GM10266 (cell line): ENCODE measurements around the gene DPP6.

Source experiments
- DNase-seq: peaks from one replicate; pipeline ENCODE4 v3.0.0; 2012; ENCODE audit errors: extremely low spot score
- TF ChIP-seq, protein P1 (sequence below): IDR thresholded peaks from 2 replicates; pipeline ENCODE4 v1.5.1; 2012; ENCODE audit warnings: mild to moderate bottlenecking, low read depth; ENCODE audit not compliant: control insufficient read depth, insufficient read depth; ENCODE audit errors: missing control alignments

The DPP6 gene

DNA sequence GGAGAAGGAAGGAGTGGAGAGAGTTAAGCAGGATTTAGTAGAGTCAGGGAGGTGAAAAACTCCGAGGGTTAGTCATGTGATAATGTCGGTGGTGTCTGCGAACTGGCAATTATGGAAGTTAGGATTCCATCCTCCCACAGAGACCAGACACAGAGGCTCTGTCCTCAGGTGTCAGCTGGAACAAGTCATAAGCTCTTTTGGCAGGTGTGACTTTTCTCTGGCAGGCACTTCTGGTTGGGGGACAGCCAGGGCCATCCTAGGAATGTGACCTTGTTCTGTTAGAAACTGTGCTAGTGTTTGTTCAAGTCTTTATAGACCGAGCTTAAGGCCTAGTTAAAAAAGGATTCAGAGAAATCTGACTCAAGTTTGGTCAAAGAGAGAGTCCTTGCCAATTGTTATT is 371.0 kb downstream of the DPP6 start:
- DNase-seq, result no peak
- TF ChIP-seq, protein P1, sequence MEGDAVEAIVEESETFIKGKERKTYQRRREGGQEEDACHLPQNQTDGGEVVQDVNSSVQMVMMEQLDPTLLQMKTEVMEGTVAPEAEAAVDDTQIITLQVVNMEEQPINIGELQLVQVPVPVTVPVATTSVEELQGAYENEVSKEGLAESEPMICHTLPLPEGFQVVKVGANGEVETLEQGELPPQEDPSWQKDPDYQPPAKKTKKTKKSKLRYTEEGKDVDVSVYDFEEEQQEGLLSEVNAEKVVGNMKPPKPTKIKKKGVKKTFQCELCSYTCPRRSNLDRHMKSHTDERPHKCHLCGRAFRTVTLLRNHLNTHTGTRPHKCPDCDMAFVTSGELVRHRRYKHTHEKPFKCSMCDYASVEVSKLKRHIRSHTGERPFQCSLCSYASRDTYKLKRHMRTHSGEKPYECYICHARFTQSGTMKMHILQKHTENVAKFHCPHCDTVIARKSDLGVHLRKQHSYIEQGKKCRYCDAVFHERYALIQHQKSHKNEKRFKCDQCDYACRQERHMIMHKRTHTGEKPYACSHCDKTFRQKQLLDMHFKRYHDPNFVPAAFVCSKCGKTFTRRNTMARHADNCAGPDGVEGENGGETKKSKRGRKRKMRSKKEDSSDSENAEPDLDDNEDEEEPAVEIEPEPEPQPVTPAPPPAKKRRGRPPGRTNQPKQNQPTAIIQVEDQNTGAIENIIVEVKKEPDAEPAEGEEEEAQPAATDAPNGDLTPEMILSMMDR, result no peak

DNA sequence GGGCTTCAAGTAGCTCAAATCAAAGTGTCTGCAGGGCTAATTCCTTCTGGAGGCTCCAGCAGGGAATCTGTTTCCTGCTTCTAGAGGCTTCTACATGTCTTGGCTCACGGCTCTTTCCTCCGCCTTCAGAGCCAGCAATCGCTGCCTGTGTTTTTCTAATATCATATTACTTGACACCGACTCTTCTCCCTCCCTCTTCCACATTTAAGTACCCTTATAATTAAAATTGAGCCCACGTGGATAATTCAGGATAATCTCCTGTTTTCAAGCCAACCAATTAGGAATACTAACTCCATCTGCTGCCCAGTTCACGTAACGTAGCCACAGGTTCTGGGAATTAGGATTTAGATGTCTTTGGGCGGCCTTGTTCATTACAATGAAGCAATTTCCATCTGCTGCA is 372.2 kb downstream of the DPP6 start:
- TF ChIP-seq, protein P1, result no peak
- no peak for DNase-seq

DNA sequence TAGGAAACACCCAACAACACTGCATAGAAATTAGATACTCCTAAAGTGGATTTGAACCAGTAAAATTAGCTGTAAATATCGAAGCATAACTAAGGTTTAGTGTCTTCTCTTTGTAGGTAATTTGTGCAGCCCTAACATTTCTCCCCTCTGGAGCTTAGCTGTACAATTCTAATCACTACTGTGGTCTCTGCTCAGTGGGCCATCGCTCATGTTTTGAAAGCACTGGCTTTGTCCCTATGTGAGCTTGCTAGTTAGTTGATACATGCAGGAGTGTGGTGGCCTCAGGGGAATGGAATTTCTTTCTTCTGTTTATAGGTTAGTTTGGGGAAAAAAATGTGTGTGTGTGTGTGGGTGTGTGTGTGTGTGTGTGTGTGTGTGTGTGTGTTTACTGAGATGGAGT is 373.1 kb downstream of the DPP6 start:
- DNase-seq, result no peak
- TF ChIP-seq, protein P1, result no peak

DNA sequence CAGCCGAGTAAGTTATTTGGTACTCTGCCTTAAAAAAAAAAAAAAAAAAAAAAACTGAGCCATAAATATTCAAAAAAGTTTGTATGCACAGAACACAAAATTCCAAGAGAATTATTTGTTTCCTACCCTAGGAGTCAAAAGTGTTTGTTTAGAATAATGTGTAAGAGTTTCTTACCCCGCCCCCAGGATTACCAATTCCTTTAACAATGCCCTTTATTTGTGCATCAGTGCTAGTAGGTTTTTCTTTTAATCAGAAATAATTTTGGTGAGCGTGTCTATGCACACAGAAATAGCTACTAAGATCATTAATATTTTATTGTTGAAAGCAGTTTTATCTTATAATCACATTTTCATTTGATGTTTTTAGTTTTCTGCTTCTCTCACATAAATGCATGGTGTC is 374.6 kb downstream of the DPP6 start:
- TF ChIP-seq, protein P1, result no peak

DNA sequence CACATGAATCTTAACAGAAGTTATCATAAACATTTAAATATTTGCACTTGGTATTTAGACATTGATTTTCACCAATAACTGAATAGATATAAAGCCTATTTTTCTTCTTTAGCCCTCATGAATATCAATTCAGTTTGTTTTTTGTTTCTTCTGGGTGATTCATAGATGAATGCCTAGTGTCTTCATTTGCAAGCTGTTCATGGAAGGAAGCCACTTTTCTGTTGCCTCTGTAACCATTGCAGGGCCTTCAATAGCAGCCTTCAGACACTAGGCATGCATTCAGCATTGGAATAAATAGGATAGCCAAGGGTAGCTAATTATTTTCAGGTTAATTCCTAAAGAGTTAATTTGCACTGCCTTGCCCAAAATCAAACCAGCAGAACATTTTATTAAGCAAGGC is 375.3 kb downstream of the DPP6 start:
- TF ChIP-seq, protein P1, result no peak
- DNase-seq, result no peak

More for the DNA sequence above, 374.6 kb downstream of the DPP6 start:
- DNase-seq, result no peak

DNA sequence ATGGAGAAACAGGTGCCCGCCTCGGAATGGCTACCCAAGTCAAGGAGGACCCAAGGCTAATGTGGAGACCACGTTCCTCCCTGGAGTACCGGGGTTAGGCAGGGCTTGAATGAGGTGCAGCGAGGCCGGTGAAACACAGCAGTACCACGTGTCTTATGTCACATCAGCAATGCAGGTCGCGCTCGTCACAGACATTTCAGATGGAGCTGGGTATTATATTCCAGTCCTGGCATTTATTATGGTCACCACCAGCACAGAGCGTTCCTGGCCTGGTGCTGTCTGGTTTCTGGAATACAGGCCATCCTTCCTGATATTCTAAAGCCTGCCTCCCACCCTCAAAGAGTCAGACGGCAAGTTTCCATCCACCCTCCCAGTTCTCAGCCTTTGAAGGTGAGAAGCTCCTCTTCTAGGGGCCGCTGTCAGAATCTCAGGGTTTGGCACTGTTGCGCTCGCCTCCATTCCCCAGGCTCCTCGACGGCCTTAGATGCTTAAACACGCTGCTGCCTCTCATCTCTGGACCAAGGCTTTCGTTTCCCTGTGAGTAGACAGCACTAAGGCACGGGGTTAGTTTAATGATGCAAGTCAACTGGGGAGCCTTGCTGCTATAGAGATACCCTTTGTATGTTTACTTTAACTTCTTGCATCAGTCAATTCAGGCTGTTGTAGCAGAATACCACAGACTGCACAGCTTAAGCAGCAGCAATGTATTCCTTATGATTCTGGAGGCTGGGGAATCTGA is 377.6 kb downstream of the DPP6 start:
- TF ChIP-seq, protein P1, result no peak

DNA sequence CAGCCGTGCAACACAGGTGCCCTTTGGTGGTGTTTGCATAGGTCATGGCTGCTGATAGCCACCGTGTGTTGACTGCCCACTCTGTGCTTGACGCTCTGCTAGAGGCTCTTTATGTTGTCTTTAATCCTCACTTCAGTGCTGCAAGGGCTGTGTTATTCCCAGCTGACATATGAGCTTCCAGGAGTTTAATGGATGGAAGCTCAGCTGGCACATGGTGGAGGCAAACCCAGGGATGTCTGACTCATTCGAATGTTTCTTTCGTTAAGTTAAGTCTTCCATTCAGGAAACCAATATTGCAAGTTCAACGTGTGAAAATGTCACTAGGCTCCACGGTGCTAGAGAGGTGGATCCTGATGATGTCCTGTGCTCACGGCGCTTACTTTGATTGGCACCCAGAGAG is 378.4 kb downstream of the DPP6 start:
- TF ChIP-seq, protein P1, result no peak

More for the DNA sequence above, 377.6 kb downstream of the DPP6 start:
- no peak for DNase-seq

More for the DNA sequence above, 378.4 kb downstream of the DPP6 start:
- DNase-seq, result no peak
